ENCODE data around the gene UBA6.

DNA sequence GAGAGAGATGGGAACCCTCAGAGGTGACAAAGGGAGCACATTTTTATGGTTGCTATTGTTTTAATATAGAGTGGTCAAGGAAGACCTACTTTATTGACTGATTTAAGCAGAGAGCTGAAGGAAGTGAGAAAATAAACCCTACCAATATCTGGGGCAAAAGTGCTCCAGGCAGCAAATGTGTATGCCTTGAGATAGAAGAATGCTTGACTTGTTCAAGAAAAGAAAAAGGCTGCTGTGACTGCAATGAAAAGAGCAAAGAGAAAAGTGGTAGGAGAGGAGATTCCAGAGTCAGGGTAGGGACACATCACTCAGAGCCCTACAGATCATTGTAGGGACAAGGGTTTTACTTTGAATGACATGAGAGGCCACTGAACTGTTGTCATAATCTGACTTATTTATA, 116.5 kb downstream of the UBA6 start:
- TF ChIP-seq, protein P1, sequence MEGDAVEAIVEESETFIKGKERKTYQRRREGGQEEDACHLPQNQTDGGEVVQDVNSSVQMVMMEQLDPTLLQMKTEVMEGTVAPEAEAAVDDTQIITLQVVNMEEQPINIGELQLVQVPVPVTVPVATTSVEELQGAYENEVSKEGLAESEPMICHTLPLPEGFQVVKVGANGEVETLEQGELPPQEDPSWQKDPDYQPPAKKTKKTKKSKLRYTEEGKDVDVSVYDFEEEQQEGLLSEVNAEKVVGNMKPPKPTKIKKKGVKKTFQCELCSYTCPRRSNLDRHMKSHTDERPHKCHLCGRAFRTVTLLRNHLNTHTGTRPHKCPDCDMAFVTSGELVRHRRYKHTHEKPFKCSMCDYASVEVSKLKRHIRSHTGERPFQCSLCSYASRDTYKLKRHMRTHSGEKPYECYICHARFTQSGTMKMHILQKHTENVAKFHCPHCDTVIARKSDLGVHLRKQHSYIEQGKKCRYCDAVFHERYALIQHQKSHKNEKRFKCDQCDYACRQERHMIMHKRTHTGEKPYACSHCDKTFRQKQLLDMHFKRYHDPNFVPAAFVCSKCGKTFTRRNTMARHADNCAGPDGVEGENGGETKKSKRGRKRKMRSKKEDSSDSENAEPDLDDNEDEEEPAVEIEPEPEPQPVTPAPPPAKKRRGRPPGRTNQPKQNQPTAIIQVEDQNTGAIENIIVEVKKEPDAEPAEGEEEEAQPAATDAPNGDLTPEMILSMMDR (IDR thresholded peaks at IDR 0.05 in 2 of 3, conservative IDR thresholded peaks at IDR 0.05 in 1 of 3; ENCODE audit: insufficient read depth in 2 of 3, low read depth in 1 of 3, low read length in 3 of 3) = no peak
- TF ChIP-seq POLR2AphosphoS5 (IDR thresholded peaks at IDR 0.05; ENCODE audit: control insufficient read depth, insufficient read depth, low read depth, low read length) (no peak), MAX (CRISPR knock-in tag; IDR thresholded peaks at IDR 0.05) (no peak), SP2 (IDR thresholded peaks at IDR 0.05; ENCODE audit: extremely low read depth, low read depth, low read length, poor library complexity, severe bottlenecking) (no peak)

All from K562 (cell line).